B cell (primary cell): ENCODE results near the gene SEL1L2.

Source experiments
- CTCF ChIP-seq: fragments of 200-600 bp; IDR thresholded peaks from one replicate; pipeline ENCODE4 v1.8.0; 2022; ENCODE audit warnings: antibody characterized with exemption, mild to moderate bottlenecking
- EZH2 ChIP-seq: IDR thresholded peaks from 2 replicates; pipeline ENCODE4 v1.6.1; 2012; ENCODE audit warnings: borderline replicate concordance, low read depth, mild to moderate bottlenecking, moderate library complexity, low read length; ENCODE audit not compliant: insufficient read depth, poor library complexity, severe bottlenecking

- TF ChIP-seq CTCF, result no peak
- no peak for TF ChIP-seq EZH2
These were observed 138.1 kb downstream of the SEL1L2 start for GRCh38 chr20:13852306-13852705.
